HCT116 (cell line): ENCODE results near the gene LHX3. TPM values are rescaled to one million over a fixed set of nuclear protein-coding genes. Genes with fewer than 3 reads are reported as not detected.

Experiments
- ATAC-seq: fragments of 200-7000 bp; cut with Tn5 transposase; 2 replicates; pipeline ENCODE4 v1.9.1; 2020; ENCODE audit warnings: mild to moderate bottlenecking, moderate library complexity
- BruUV-seq: library from RNA; stranded (reverse); fragments of 400-500 nt; replicated peaks from 2 replicates; lab custom pipeline; 2021; lab: Mats Ljungman, UMichigan
- CTCF ChIA-PET: fragments of 300-600 bp; sonication (Branson Sonifier 250); formaldehyde crosslinking; loops from one replicate; lab custom pipeline; 2021; ENCODE audit warnings: antibody characterized with exemption; lab: Charles Lee
- POLR2A ChIA-PET: fragments of 300-600, 350-600 bp; sonication (Branson Sonifier 250); formaldehyde crosslinking; loops from one replicate; lab custom pipeline; 2021; ENCODE audit warnings: antibody characterized with exemption; lab: Charles Lee
- RAD21 ChIA-PET, 2 experiments: fragments of 300-600 bp; sonication (Branson Sonifier 250); formaldehyde crosslinking; loops; one replicate each; lab custom pipeline; 2023; ENCODE audit warnings: low total read pairs in 2 of 2; ENCODE audit not compliant: uncharacterized antibody in 2 of 2, unreplicated experiment in 2 of 2, low non-redundant PET in 1 of 2; lab: Charles Lee
- DNase-seq: peaks from one replicate; pipeline ENCODE4 v3.0.0-alpha.2; 2010; ENCODE audit warnings: low read depth, low spot score
- H2AFZ ChIP-seq: fragments of 200-600 bp; shearing (Covaris generic), sonication (generic); 2 replicates; pipeline ENCODE4 v1.6.1; 2017; ENCODE audit warnings: low read depth, mixed run types, mixed read lengths, antibody characterized with exemption, low read length; ENCODE audit not compliant: poor library complexity, severe bottlenecking
- H3K27ac ChIP-seq: 2 replicates; pipeline ENCODE4 v1.5.1; 2012; ENCODE audit warnings: low read depth, low read length
- H3K27me3 ChIP-seq: fragments of 200-600 bp; sonication (generic); 2 replicates; pipeline ENCODE4 v1.6.1; 2016; ENCODE audit warnings: mixed run types, low read length, mixed read lengths; ENCODE audit not compliant: insufficient read depth
- H3K36me3 ChIP-seq, 2 experiments: fragments of 200-500 bp in 1 of 2; fragments of 200-600 bp in 1 of 2; sonication (Bioruptor generic) in 1 of 2; sonication (generic) in 1 of 2; 2 replicates each; pipeline versions ENCODE4 v1.5.1 to v1.6.1; 2014 to 2016; ENCODE audit warnings: low read length in 2 of 2, inconsistent platforms in 1 of 2, mixed read lengths in 1 of 2, mixed run types in 1 of 2; ENCODE audit not compliant: insufficient read depth in 2 of 2, control insufficient read depth in 1 of 2
- H3K4me1 ChIP-seq, 2 experiments: fragments of 200-600 bp in 1 of 2; sonication (generic) in 1 of 2; 2 replicates each; pipeline versions ENCODE4 v1.5.1 to v1.6.1; 2012 to 2017; ENCODE audit warnings: low read length in 2 of 2, inconsistent platforms in 1 of 2, mild to moderate bottlenecking in 1 of 2, mixed read lengths in 1 of 2, mixed run types in 1 of 2, moderate library complexity in 1 of 2; ENCODE audit not compliant: insufficient read depth in 2 of 2, control insufficient read depth in 1 of 2
- H3K4me2 ChIP-seq: fragments of 200-600 bp; sonication (generic); 2 replicates; pipeline ENCODE4 v1.6.1; 2017; ENCODE audit warnings: mixed run types, low read length, mixed read lengths
- H3K4me3 ChIP-seq, 2 experiments: fragments of 200-600 bp in 1 of 2; sonication (generic) in 1 of 2; replicated peaks in 1 of 2; 2 replicates each; pipeline ENCODE4 v1.5.1; 2011 to 2016; ENCODE audit warnings: low read length in 2 of 2, control low read depth in 1 of 2, low read depth in 1 of 2, mild to moderate bottlenecking in 1 of 2, mixed read lengths in 1 of 2, mixed run types in 1 of 2
- H3K79me2 ChIP-seq: fragments of 200-600 bp; sonication (generic); 2 replicates; pipeline ENCODE4 v1.6.1; 2017; ENCODE audit warnings: mild to moderate bottlenecking, mixed run types, low read length, moderate library complexity, mixed read lengths; ENCODE audit not compliant: insufficient read depth
- H3K9ac ChIP-seq: fragments of 200-600 bp; sonication (generic); 2 replicates; pipeline ENCODE4 v1.6.1; 2016; ENCODE audit warnings: low read length, mixed read lengths
- H3K9me2 ChIP-seq: fragments of 200-600 bp; sonication (generic), shearing (Covaris generic); 2 replicates; pipeline ENCODE4 v1.6.1; 2017; ENCODE audit warnings: mixed run types, mild to moderate bottlenecking, moderate library complexity; ENCODE audit not compliant: insufficient read depth
- H3K9me3 ChIP-seq, 2 experiments: fragments of 200-500 bp in 1 of 2; fragments of 200-600 bp in 1 of 2; sonication (Bioruptor generic) in 1 of 2; sonication (generic) in 1 of 2; 2 replicates each; pipeline ENCODE4 v1.6.1; 2014 to 2017; ENCODE audit warnings: low read length in 2 of 2, mixed read lengths in 2 of 2, inconsistent platforms in 1 of 2, low read depth in 1 of 2, mild to moderate bottlenecking in 1 of 2, mixed run types in 1 of 2, moderate library complexity in 1 of 2; ENCODE audit not compliant: control insufficient read depth in 1 of 2, insufficient read depth in 1 of 2
- H4K20me1 ChIP-seq: fragments of 200-600 bp; sonication (generic), shearing (Covaris generic); 2 replicates; pipeline ENCODE4 v1.6.1; 2017; ENCODE audit warnings: mixed run types, mild to moderate bottlenecking, moderate library complexity; ENCODE audit not compliant: insufficient read depth
- CBX3 ChIP-seq: IDR thresholded peaks from 2 replicates; pipeline ENCODE4 v1.6.1; 2012; ENCODE audit warnings: low read depth
- CEBPB ChIP-seq: IDR thresholded peaks from 2 replicates; pipeline ENCODE4 v1.6.1; 2012; ENCODE audit warnings: low read depth
- ELF1 ChIP-seq: IDR thresholded peaks from 2 replicates; pipeline ENCODE4 v1.6.1; 2012; ENCODE audit warnings: low read depth, borderline replicate concordance
- JUND ChIP-seq: IDR thresholded peaks from 2 replicates; pipeline ENCODE4 v1.6.1; 2012
- POLR2A ChIP-seq: IDR thresholded peaks from 2 replicates; pipeline ENCODE4 v1.7.0; 2011; ENCODE audit warnings: borderline replicate concordance; ENCODE audit not compliant: insufficient read depth, insufficient read length; ENCODE audit errors: extremely low read depth
- RAD21 ChIP-seq: IDR thresholded peaks from 2 replicates; pipeline ENCODE4 v1.6.1; 2012; ENCODE audit warnings: low read depth, mild to moderate bottlenecking
- REST ChIP-seq: IDR thresholded peaks from 2 replicates; pipeline ENCODE4 v1.6.1; 2012; ENCODE audit warnings: low read depth
- SIN3A ChIP-seq: IDR thresholded peaks from 2 replicates; pipeline ENCODE4 v1.6.1; 2012; ENCODE audit warnings: low read depth
- SRF ChIP-seq: IDR thresholded peaks from 2 replicates; pipeline ENCODE4 v1.6.1; 2012; ENCODE audit warnings: low read depth
- TCF7L2 ChIP-seq: IDR thresholded peaks from 2 replicates; pipeline ENCODE4 v1.7.0; 2011; ENCODE audit warnings: borderline replicate concordance, inconsistent platforms; ENCODE audit not compliant: insufficient read depth, insufficient read length; ENCODE audit errors: extremely low read depth
- YY1 ChIP-seq: IDR thresholded peaks from 2 replicates; pipeline ENCODE4 v1.6.1; 2011; ENCODE audit warnings: low read length, low read depth, moderate library complexity, mild to moderate bottlenecking; ENCODE audit not compliant: insufficient replicate concordance; ENCODE audit errors: extremely low read depth
- ZBTB33 ChIP-seq: IDR thresholded peaks from 2 replicates; pipeline ENCODE4 v1.6.1; 2011; ENCODE audit warnings: mild to moderate bottlenecking, low read length, moderate library complexity; ENCODE audit not compliant: insufficient replicate concordance; ENCODE audit errors: extremely low read depth
- ZFX ChIP-seq: fragments of 450-650 bp; IDR thresholded peaks from 2 replicates; pipeline ENCODE4 v1.6.1; 2017
- intact Hi-C: fragments of 100-400 bp; cut with micrococcal nuclease; formaldehyde crosslinking; loops from 2 replicates; pipeline ENCODE4 v1.10.0; 2022
- total RNA-seq: library from RNA; stranded (reverse); gene quantifications from one replicate; pipeline ENCODE4 v1.2.1, GENCODE V29; 2021; ENCODE audit not compliant: unreplicated experiment

The LHX3 gene
- total RNA-seq, 1 experiment from 2014 or later = not detected

- H3K4me3 ChIP-seq = no peak overlapping the region
These were observed 6.3 kb downstream of the LHX3 start for GRCh38 chr9:136198605-136199083.

More at GRCh38 chr9:136198605-136199083, 6.3 kb downstream of the LHX3 start:
- no peaks in the 10 kb centered on the region for H3K27me3 ChIP-seq
- BruUV-seq = no TSS peak
- H3K9me3 ChIP-seq = no peaks in the 10 kb centered on the region
- H3K36me3 ChIP-seq = no peaks in the 10 kb centered on the region
- no peaks in the 10 kb centered on the region for H3K9me2 ChIP-seq
- CTCF ChIA-PET = no interaction called here
- RAD21 ChIA-PET = no interaction called here
- peaks cover 5 to 13% of the 10 kb centered on the region in 2 experiments; a peak in 2 of 4 replicates for H3K4me1 ChIP-seq
- no peak overlapping the region for H3K4me2 ChIP-seq
- no peak for TF ChIP-seq TCF7L2
- no peak for TF ChIP-seq ZFX
- TF ChIP-seq JUND = no peak
- no peak for TF ChIP-seq ZBTB33
- TF ChIP-seq YY1 = no peak
- no peak for TF ChIP-seq SRF
- TF ChIP-seq REST = no peak
- TF ChIP-seq CBX3 = no peak
- no peak for TF ChIP-seq RAD21
- TF ChIP-seq SIN3A = no peak
- TF ChIP-seq CEBPB = no peak
- TF ChIP-seq ELF1 = no peak
- TF ChIP-seq POLR2A = no peak
- H3K27ac ChIP-seq = no peak overlapping the region
- H3K79me2 ChIP-seq = no peaks in the 10 kb centered on the region
- POLR2A ChIA-PET = no interaction called here
- intact Hi-C loops = no loop called here
- ATAC-seq (no peak), DNase-seq (no peak)
- no peaks in the 10 kb centered on the region for H4K20me1 ChIP-seq
- H3K9ac ChIP-seq = no peak overlapping the region
- no peak overlapping the region for H2AFZ ChIP-seq
